ENCODE results near the gene ISCU. TPM values are rescaled to one million over a fixed set of nuclear protein-coding genes. Genes with fewer than 3 reads are reported as not detected.

ISCU gene
- total RNA-seq, 1 experiment from 2014 or later, result 84.8 TPM

GRCh38 chr12:108613548-108613947, 51.2 kb downstream of the ISCU start:
- POLR2A ChIA-PET (ENCODE audit: unreplicated experiment), result interaction anchor here (0.7 kb wide), 1 partner anchor 220 kb away, joined by 3 read pairs; no protein-coding TSS in a partner anchor

GRCh38 chr12:108614041-108614440, 51.6 kb downstream of the ISCU start:
- Histone ChIP-seq H3F3A (ENCODE audit: insufficient read depth, low read depth) (no peaks in the 10 kb centered on the region), H3K4me1 (replicated peaks; ENCODE audit: insufficient read depth) (0 out of 2 replicates have a peak, but pooled peaks cover 5% of the 10 kb centered on the region), H2AFZ (no peak overlapping the region), H3K9me2 (ENCODE audit: insufficient read depth) (no peaks in the 10 kb centered on the region), H3K36me3 (ENCODE audit: low read depth) (no peaks in the 10 kb centered on the region), H3K4me3 (no peak overlapping the region), H3K27ac (no peak overlapping the region), H4K20me1 (ENCODE audit: insufficient read depth) (no peaks in the 10 kb centered on the region), H3K9me3 (ENCODE audit: insufficient read depth, low read depth) (no peaks in the 10 kb centered on the region), H3K4me2 (no peak overlapping the region), H3K79me2 (ENCODE audit: low read depth) (no peaks in the 10 kb centered on the region), H3K27me3 (ENCODE audit: insufficient read depth, low read depth) (no peaks in the 10 kb centered on the region)
- DNase-seq, result no peak
- ChIA-PET POLR2A (ENCODE audit: unreplicated experiment) (interaction anchor here (0.7 kb wide), 1 partner anchor 219 kb away, joined by 3 read pairs; no protein-coding TSS in a partner anchor), CTCF (no interaction called here)
- TF ChIP-seq CTCF (conservative IDR thresholded peaks at IDR 0.05) (no peak), EZH2 (IDR thresholded peaks at IDR 0.05; ENCODE audit: low read depth) (no peak)
- BruUV-seq (replicated peaks), result no TSS peak
- intact Hi-C loops (cut with micrococcal nuclease; ENCODE audit: unreplicated experiment), result loop anchor here (10.0 kb wide), 2 partner anchors 99 to 699 kb away; partner anchors contain the start of gene FICD

More at GRCh38 chr12:108613548-108613947, 51.2 kb downstream of the ISCU start:
- H3K79me2 ChIP-seq (ENCODE audit: low read depth), result no peaks in the 10 kb centered on the region
- H3K4me1 ChIP-seq (replicated peaks; ENCODE audit: insufficient read depth), result 0 out of 2 replicates have a peak, but pooled peaks cover 5% of the 10 kb centered on the region
- no peak overlapping the region for H2AFZ ChIP-seq
- H3K4me2 ChIP-seq, result no peak overlapping the region
- H3K9me2 ChIP-seq (ENCODE audit: insufficient read depth), result no peaks in the 10 kb centered on the region
- H3F3A ChIP-seq (ENCODE audit: insufficient read depth, low read depth), result no peaks in the 10 kb centered on the region
- H3K27me3 ChIP-seq (ENCODE audit: insufficient read depth, low read depth), result no peaks in the 10 kb centered on the region
- H3K9me3 ChIP-seq (ENCODE audit: insufficient read depth, low read depth), result no peaks in the 10 kb centered on the region
- intact Hi-C loops (cut with micrococcal nuclease; ENCODE audit: unreplicated experiment), result loop anchor here (10.0 kb wide), 2 partner anchors 99 to 699 kb away; partner anchors contain the start of gene FICD
- TF ChIP-seq EZH2 (IDR thresholded peaks at IDR 0.05; ENCODE audit: low read depth) (no peak), CTCF (conservative IDR thresholded peaks at IDR 0.05) (no peak)
- H4K20me1 ChIP-seq (ENCODE audit: insufficient read depth), result no peaks in the 10 kb centered on the region
- H3K27ac ChIP-seq, result no peak overlapping the region
- BruUV-seq (replicated peaks), result no TSS peak
- H3K4me3 ChIP-seq, result no peak overlapping the region
- no peaks in the 10 kb centered on the region for H3K36me3 ChIP-seq (ENCODE audit: low read depth)
- DNase-seq, result no peak
- CTCF ChIA-PET, result no interaction called here

GRCh38 chr12:108614639-108615038, 52.2 kb downstream of the ISCU start:
- DNase-seq, result no peak
- Histone ChIP-seq H3K79me2 (ENCODE audit: low read depth) (no peaks in the 10 kb centered on the region), H3F3A (ENCODE audit: insufficient read depth, low read depth) (no peaks in the 10 kb centered on the region), H3K27ac (no peak overlapping the region), H3K4me2 (no peak overlapping the region), H3K9me2 (ENCODE audit: insufficient read depth) (no peaks in the 10 kb centered on the region), H3K9me3 (ENCODE audit: insufficient read depth, low read depth) (no peaks in the 10 kb centered on the region), H3K36me3 (ENCODE audit: low read depth) (no peaks in the 10 kb centered on the region), H3K4me3 (no peak overlapping the region), H2AFZ (no peak overlapping the region), H3K4me1 (replicated peaks; ENCODE audit: insufficient read depth) (peaks cover 9% of the 10 kb centered on the region), H3K27me3 (ENCODE audit: insufficient read depth, low read depth) (no peaks in the 10 kb centered on the region), H4K20me1 (ENCODE audit: insufficient read depth) (no peaks in the 10 kb centered on the region)
- POLR2A ChIA-PET (ENCODE audit: unreplicated experiment), result no interaction called here
- TF ChIP-seq CTCF (conservative IDR thresholded peaks at IDR 0.05) (no peak), EZH2 (IDR thresholded peaks at IDR 0.05; ENCODE audit: low read depth) (no peak)
- CTCF ChIA-PET, result no interaction called here
- intact Hi-C loops (cut with micrococcal nuclease; ENCODE audit: unreplicated experiment), result loop anchor here (5.0 to 10.0 kb wide), 3 partner anchors 100 to 700 kb away; partner anchors contain the start of genes ALKBH2 and FICD
- no TSS peak for BruUV-seq (replicated peaks)

Data from PC-9 (cell line).